ENCODE measurements around the gene CIAPIN1.

DNA sequence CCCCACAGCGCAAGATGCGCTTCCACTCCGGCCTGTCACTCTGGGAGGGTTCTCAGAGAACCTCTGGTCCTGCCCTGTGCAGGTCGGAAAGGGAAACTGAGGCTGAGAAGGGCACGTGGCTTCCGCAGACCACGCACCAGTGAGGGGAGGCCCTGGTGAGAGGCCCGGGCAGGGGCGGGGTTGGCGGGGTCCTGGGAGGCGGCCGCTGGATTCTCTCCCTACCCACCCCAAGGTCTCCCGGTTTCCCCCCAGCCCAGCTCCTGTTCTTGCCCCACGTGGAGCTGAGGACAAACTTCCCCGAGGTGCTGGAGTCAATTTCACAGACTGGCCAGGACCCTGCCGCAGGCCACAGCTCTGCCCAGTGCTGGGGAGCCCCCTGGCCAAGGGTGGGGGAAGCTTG lies 31.1 kb downstream of the CIAPIN1 start:
- TF ChIP-seq, protein P1, sequence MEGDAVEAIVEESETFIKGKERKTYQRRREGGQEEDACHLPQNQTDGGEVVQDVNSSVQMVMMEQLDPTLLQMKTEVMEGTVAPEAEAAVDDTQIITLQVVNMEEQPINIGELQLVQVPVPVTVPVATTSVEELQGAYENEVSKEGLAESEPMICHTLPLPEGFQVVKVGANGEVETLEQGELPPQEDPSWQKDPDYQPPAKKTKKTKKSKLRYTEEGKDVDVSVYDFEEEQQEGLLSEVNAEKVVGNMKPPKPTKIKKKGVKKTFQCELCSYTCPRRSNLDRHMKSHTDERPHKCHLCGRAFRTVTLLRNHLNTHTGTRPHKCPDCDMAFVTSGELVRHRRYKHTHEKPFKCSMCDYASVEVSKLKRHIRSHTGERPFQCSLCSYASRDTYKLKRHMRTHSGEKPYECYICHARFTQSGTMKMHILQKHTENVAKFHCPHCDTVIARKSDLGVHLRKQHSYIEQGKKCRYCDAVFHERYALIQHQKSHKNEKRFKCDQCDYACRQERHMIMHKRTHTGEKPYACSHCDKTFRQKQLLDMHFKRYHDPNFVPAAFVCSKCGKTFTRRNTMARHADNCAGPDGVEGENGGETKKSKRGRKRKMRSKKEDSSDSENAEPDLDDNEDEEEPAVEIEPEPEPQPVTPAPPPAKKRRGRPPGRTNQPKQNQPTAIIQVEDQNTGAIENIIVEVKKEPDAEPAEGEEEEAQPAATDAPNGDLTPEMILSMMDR (IDR thresholded peaks at IDR 0.05; ENCODE audit: insufficient read depth, low read length, poor library complexity, severe bottlenecking) = no peak
- no peak for TF ChIP-seq EZH2phosphoT487 (conservative IDR thresholded peaks at IDR 0.05; ENCODE audit: low read length)
